GM19328 (cell line): ENCODE measurements around the gene PNPLA7.
"Not testable (repeated sequence)": the region's sequence is repeated elsewhere in the genome, so short reads cannot be mapped to it uniquely, and the experiment has no call there.

ENCODE experiments used
- ATAC-seq: cut with Tn5 transposase; IDR thresholded peaks from one replicate; pipeline ENCODE4 v1.9.1; 2021; ENCODE audit warnings: mild to moderate bottlenecking, moderate library complexity; ENCODE audit not compliant: unreplicated experiment

Gene PNPLA7

GRCh38 chr9:137482094-137482781, 68.0 kb downstream of the PNPLA7 start:
- no peak for ATAC-seq

DNA sequence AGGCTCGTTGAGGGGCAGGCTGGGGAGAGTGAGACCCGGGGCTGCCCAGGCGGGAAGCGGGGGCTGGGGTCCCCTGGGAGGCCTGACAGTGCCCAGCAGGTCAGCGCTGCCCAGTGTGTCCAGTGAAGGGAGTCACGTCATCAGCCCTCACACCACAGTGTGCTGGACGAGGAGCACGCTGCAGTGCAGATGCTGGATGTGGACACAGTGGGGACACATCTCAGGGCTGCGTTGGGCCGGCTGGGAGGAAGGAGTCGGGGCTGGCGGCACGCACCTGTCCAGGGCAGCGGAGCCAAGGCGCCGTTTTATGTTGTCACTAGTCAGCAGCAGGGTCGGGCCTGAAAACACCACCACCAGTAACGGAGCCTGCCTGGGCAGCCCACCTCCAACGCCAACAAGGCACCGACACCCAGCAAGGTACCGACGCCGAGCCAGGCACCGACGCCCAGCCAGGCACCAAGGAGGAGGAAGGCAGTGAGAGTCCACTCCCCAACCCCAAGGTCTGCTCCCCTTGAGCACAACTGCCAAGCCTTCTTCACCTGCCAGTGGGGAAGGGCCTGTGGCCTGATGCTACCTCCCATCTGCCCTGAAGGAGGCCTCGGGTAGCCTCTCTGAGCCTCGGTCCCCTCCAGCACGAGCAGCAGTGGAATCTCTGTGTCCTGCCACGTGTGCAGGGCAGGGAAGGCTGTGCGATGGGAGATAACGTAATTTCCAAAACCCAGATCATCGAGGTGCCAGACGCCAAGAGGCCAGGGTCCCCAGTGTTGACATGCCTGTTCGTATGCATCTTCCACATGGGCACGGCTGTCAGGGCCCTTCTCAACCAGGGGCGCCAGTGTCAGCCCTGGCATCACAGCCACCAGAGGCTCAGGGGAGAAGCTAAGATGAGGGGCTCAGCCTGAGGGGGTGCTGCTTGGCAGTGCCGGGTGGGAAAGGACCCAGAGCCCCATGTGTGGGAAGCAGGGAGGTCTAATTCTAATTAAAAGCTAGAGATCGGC, 69.2 kb downstream of the PNPLA7 start:
- no peak for ATAC-seq

- no peak for ATAC-seq
Measured at GRCh38 chr9:137479892-137480685, 70.1 kb downstream of the PNPLA7 start.

- ATAC-seq = no peak
Measured at GRCh38 chr9:137478962-137479861, 71.0 kb downstream of the PNPLA7 start.

- no peak for ATAC-seq
Measured at GRCh38 chr9:137478613-137478961, 71.6 kb downstream of the PNPLA7 start.

- no peak for ATAC-seq
Measured at GRCh38 chr9:137477778-137478612, 72.2 kb downstream of the PNPLA7 start.

- no peak for ATAC-seq
Measured at GRCh38 chr9:137476856-137477255, 73.3 kb downstream of the PNPLA7 start.

- ATAC-seq = no peak
Measured at GRCh38 chr9:137475666-137476065, 74.5 kb downstream of the PNPLA7 start.

DNA sequence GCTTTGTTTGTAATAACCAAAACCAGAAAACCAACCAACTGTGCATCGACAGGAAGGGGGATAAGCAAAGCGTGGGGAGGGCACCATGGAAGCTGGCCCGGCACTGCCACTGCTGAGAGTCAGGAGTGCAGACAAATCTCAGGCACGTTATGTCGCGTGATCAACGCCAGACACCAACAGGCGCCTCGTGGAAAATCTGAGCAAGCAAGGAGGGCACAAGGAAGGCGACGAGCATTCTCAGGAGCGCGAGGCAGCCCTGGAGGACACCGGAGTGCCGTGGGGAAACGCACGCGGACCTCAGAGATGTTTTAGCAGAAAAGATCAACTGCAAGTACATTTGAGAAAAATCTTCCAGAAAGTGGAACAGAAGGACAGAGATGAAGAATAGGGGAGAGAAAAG, 75.9 kb downstream of the PNPLA7 start:
- ATAC-seq = no peak

DNA sequence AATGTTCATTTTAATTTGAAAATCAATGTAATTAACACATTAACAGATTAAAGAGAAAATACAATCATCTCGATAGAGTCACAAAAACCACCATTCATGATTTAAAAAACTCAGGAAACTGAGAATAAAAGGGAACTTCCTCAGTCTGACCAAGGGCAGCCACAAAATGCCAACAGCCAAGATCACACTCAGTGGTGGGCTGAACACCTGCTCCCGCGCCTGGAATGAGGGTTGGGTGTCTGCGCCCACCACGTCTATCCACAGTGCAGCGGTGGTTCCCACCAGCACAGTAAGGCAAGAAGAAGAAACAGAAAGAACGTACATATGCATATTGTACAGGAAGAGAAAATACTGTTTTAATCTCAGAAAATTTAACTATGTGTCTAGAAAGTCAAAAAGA, 79.4 kb downstream of the PNPLA7 start:
- no peak for ATAC-seq

GRCh38 chr9:137467896-137468295, 82.3 kb downstream of the PNPLA7 start:
- ATAC-seq = no peak

DNA sequence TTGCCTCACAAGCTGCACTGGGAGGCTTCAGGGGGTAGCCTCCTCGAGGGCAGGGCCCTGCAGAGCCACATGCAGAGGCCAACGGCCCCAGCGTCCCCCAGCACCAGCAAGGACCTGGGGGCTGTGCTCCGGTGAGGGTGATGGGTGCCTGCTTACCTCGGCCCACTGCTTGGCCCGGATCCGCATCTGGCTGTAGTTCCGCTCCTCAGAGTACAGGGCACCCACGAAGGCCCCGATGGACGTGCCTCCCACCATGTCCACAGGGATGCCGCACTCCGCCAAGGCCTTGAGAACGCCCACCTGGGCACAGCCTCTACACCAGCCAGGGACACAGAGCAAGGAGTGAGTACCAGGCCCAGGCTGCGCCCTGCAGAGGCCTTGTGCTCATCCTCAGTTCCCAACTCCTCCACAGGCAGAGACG, 83.0 kb downstream of the PNPLA7 start:
- ATAC-seq = no peak

DNA sequence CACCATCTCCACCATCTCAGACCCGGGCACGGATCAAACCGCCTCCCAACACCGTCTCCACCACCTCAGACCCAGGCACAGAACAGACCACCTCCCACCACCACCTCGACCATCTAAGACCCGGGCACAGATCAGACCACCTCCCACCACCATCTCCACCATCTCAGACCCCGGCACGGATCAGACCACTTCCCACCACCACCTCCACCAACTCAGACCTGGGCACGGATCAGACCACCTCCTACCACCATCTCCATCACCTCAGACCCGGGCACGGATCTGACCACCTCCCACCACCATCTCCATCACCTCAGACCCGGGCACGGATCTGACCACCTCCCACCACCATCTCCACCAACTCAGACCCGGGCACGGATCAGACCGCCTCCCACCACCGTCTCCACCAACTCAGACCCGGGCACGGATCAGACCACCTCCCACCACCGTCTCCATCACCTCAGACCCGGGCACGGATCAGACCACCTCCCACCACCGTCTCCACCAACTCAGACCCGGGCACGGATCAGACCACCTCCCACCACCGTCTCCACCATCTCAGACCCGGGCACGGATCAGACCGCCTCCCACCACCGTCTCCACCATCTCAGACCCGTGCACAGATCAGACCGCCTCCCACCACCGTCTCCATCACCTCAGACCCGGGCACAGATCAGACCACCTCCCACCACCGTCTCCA, 83.7 kb downstream of the PNPLA7 start:
- not testable (repeated sequence) for ATAC-seq

DNA sequence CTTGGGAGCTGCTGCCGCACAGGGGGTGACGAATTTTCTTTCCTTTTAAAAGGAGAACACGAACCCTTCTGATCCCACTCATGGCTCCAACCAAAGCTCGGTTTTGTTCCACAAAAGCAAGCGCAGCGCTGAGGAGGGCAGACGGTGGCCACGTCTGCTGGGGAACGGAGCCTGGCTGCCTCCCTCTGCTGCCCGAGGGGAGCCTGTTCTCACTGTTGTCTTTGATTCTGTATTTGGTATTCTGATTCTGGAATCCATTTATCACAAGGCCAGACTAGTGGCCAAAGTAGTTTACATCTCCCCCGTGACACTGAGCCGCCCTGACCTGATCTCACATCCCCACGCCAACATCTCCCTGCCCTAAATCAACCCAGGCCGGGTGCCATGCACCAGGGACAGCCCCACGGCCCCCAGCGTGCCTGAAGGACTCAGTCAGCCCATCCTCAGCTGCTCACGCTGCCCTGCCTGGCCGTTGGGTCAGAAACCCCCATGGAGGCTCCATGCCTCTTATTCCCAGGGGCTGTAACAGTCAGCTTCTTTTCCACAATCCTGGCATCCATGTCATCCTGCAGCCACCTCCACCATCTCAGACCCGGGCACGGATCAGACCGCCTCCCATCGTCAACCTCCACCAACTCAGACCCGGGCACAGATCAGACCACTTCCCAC, 84.3 kb downstream of the PNPLA7 start:
- no peak for ATAC-seq

DNA sequence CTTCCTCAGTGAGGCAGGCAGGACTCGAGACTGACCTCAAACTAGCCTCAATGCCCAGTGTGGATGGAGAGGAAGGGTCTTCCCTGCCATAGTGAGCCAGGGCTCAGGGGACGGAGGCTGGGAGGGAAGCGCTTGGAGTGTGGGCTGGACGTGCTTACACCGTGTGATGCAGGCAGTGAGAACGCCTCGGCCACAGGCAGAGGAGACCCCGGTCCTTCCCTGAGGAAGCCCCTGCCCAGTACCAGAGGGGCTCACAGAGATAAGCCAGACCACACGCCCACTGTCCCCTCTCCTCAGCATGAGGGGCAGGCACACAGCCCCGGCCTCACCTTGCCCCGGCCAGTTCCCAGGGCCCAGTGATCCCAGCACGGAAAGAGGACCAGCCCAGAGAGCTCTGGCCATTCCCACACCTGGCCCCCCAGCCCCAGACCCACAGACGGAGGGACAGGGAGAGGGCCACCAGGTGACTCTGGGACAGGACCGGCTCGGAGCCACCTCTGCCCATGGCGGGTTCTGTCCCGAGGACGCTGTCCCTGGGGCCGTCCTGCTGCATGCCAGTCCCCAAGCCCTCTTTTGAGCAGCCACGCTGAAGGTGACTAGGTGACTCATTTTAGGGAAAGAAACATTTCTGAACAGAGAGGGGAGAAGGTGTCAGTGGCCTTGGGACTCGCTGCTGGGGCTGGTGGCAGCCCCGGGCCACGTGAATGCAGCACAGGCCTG, 85.0 kb downstream of the PNPLA7 start:
- no peak for ATAC-seq

GRCh38 chr9:137464291-137464999, 85.8 kb downstream of the PNPLA7 start:
- ATAC-seq = no peak

DNA sequence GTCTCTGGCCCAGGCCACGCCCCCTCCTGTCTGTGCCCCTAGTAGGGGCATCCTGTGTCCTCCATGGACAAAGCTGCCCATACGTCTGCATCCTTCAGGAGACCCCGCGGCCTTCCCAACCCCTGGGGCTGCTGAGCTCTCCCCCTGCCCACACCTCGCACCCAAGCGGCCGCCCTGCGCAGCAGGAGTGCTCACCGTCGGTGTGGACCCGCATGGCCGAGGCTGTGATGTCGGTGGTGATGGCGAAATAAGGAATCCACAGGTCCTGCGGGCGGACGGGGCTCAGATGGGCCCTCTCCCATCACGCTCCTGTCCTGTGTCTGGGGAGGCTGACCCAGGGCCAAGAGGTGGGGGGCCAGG, 86.3 kb downstream of the PNPLA7 start:
- no peak for ATAC-seq
